Measurements from ENCODE around the gene POLR2A. TPM values are rescaled to one million over a fixed set of nuclear protein-coding genes. Genes with fewer than 3 reads are reported as not detected.
A peak's percentile ranks its signal among the peaks of the same experiment; 100 is the strongest.
"Not testable (repeated sequence)": the region's sequence is repeated elsewhere in the genome, so short reads cannot be mapped to it uniquely, and the experiment has no call there.

POLR2A gene
- total RNA-seq, 2 donors from 2014 or later: 42.8 to 56.9 TPM

DNA sequence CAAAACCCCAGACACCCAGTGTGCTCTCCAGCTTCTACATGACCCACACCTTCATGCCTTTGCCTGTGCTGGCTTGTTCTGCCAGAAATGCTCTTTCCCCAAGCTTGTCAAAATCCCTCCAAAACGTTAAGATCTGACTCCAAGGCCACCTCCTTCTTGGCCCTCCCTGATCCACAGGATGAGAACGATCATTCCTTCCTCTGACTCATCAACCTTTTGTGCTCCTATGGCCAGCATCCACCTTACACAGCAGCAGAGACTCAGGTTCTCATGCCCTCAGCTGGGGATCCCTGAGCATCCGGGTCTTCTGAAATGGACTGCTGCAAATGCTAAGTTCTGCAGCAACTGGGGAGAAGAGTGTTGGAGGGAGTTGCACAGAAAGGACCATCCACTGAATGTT is 7.7 kb upstream of the POLR2A start:
- ATAC-seq (peak in 1 of 2 donors; percentile 17), DNase-seq (no peak)
- intact Hi-C loops (cut with DNase I): no loop called here

DNA sequence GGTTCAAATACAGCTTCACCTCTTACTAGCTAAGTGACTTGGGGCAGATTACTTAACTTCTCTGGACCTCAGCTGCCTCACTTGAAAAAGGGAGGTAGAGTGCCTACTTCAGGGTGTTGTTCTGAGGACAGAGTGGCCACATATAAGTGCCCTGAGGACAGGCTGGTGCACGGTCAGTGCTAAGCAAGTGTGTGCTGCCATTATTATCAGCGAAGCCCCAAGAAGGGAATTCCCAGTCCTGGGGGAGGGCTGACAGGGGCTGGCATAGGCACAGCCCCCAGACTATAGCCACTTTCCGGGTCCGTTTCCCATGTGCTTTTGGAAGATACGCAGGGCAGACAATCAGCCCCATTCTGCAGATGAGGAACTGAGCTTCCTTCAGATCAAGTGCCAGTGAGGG is 7.2 kb upstream of the POLR2A start:
- no peak for ATAC-seq
- no peak for DNase-seq
- intact Hi-C loops (cut with DNase I): no loop called here

DNA sequence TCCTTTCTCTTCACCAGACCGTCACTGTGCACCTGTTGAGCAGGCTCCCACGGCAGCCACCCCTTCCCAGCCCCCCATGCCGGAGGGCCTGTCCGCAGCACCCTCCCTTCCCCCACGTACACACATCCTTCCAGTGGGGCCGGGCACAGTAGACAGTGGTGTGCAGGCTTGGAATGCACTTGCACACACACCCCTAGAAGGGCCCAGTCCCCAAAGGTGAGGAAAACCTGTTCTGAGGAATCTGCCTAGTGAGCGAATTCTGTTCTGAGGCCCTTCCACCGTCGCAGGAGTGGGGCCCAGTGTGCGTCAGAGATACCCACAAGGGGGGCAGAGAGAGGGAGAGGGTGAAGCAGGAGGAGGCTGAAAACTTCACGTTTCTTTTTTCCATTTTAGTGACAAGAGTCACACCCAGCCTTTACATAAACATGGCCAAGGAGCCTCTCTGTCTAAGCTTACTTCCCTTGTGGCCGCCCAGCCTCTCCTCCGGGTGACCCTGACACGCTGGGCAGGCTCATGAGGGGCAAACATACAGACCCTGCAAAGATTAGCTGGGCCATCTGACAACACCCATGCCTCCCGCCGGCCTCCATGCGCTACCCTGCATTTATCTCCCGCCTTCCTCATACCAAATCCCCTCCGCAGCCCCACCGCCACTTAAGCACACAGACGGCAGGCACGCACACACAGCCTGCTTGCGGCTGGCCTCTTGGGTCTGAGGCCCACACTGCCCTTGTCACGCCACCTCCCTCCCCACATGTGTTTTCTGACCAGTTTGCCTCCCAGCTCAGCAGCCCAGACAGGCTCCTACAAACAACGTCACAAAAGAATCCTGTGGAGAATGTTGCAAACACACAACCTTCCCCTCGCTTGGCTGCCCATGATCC is 6.5 kb upstream of the POLR2A start:
- ATAC-seq (peak; percentile 11 to 45), DNase-seq (peak; percentile 59)
- intact Hi-C loops (cut with DNase I): no loop called here

DNA sequence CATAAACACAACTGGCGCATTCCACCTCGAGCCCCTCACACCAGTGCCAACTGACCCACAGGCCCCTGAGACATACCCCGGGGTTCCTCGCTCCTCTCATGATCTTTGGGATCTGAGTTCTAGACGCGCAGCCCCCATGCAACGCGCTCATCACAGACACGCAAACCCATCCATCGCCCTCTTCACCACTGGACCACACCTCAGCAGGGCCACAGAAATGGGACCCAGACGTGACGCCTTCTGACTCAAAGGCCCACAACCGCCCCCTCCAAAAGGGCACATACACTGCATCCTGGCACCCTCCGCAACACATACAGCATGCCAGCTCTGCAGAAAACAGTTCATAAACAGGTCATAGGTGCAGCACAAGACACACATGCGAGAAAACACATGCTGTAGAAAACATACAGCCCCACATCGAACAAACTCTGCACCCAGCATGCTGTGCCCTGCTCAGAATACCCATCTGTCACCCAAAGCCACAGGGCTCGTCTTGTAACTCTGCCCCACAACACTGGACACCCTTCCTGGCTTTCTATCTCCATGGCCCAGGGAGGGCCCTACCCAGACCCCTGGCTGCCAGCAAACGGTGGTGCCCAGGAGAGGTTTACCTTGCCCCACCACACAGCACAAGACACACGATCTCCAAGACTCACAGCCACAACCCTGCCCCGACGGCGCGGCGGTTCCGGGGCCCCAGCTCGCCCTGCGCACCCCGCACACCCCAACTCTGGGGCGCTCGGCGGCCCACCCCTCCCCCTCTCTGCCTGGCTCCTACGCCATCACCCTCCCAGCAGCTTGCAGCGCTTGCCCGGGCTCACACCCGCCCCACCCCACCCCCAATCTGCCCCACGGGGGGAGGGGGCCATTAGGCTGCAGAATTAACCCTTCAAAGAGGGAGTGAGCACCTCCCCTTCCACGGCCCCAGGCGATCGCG is 5.6 kb upstream of the POLR2A start:
- ATAC-seq (peak; percentile 26 to 43), DNase-seq (peak; percentile 58)
- intact Hi-C loops (cut with DNase I): no loop called here

DNA sequence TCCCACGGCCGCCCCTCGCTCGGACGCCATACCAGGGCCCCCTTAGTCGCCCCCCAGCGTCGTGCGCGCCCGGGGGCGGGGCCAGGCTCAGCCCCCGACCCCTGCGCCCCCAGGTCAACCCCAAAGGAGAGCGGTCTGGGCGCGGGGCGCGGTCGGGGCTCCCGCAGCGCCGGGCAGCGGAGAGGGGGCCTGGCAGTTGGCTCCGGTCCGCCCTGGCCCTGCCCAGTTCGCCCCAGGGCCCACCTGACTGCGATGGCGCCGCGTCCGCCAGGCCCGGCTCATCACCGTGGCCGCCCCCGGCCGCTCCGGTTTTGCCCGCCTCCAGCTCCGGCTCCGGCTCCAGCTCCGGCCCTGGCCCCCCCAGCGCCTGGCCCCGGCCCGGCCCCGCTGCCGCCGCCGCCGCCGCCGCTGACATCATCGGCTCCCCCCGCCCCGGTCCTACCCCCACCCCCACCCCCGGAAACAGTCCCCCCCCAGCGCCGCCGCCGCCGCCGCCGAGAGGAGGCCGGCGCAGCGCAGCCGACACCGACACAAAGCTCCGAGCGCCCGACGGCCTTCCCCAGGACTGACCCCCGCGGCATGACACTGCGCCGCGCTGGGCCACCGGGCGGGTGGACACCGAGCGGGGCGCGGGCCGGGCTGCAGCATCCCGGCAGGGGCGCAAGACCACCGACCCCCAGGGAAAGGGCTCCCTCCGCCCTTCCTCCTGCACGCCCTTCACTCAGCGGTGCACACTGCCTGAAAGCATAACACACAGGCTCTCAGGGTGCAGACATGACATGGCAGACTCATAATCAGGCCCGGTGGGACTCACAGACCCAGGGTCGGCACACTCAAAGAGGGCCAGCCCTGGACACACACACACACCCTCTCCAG is 4.7 kb upstream of the POLR2A start, which contains the start of gene ZBTB4:
ZBTB4 (minus strand) TSS at position 419 of the 876 bp plus-strand sequence. CDS start 12,830 bp downstream, outside the sequence.
- intact Hi-C loops (cut with DNase I): no loop called here
- DNase-seq (peak; percentile 66), ATAC-seq (peak; percentile 9 to 29)

DNA sequence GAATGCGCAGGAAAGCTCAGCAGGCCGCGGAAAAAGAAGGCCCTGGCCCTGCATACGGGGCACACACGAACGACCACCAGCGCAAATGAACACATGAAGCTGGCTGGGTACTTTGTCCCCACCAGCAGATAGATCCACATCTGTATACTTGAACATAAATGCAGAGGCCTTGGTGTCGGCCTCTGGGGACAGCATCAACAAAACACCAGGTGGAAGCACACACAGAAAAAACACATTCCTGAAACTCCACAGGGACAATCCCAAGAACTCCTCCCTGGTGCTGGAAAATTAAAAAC is 4.1 kb upstream of the POLR2A start:
- ATAC-seq: no peak
- intact Hi-C loops (cut with DNase I): no loop called here
- DNase-seq: no peak

DNA sequence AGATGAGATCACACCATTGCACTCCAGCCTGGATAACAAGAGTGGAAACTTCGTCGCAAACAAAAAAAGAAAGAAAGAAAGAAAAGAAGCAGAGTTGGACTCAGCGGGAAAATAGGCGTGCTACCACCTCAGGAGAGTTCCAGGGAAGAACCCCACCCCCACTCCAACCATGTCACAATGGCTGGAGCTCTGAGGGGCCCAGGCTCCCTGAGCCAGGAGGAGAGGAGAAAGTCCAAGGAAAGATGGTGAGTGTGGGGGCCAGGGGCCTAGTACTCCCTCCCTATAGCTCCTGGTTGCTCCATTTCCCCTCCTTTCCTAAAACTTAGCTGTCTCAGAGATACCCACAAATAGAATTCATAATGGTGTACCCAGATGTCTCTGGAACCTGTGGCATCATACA is 2.9 kb upstream of the POLR2A start, which contains the start of gene SLC35G6:
SLC35G6 (plus strand) TSS at position 172 of the 400 bp plus-strand sequence; CDS start at position 243, 71 bp downstream.
- ATAC-seq; intact Hi-C loops (cut with DNase I); DNase-seq: not testable (repeated sequence)

DNA sequence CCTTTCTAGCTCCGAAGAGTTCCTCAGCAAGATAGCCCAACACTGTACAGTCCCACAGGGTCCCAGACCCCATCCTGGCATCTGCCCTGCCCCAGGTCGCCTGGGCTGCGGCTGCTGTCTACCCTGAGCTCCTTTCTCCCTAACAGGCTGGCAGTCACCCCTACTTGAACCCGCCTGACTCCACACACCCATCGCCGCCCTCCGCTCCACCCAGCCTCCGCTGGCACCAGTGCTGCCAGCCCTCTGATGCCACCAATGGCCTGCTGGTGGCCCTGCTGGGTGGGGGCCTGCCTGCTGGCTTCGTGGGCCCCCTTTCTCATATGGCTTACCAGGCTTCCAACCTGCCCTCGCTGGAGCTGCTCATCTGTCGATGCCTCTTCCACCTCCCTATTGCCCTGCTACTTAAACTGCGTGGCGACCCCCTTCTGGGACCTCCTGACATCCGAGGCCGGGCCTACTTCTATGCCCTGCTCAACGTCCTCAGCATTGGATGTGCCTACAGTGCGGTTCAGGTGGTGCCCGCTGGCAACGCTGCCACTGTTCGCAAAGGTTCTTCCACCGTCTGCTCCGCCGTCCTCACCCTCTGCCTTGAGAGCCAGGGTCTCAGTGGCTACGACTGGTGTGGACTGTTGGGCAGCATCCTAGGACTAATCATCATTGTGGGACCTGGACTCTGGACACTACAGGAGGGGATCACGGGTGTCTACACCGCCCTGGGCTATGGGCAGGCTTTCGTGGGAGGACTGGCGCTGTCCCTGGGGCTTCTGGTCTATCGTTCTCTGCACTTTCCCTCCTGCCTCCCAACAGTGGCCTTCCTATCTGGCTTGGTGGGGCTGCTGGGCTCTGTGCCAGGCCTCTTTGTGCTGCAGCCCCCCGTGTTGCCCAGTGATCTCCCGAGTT is 2.1 kb upstream of the POLR2A start:
- intact Hi-C loops (cut with DNase I); DNase-seq: not testable (repeated sequence)

DNA sequence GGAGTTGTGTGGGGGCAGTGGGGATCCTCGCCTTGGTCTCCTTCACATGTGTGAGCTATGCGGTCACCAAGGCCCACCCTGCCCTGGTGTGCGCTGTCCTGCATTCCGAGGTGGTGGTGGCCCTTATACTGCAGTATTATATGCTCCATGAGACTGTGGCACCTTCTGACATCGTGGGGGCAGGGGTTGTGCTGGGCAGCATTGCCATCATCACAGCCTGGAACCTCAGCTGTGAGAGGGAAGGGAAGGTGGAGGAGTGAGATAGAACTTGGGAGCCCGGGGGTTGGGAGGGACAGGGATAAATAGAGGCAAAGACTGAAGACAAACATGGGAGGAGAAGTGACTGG is 1.5 kb upstream of the POLR2A start:
- intact Hi-C loops (cut with DNase I); ATAC-seq; DNase-seq: not testable (repeated sequence)

More for the DNA sequence above, 2.1 kb upstream of the POLR2A start:
- not testable (repeated sequence) for ATAC-seq

DNA sequence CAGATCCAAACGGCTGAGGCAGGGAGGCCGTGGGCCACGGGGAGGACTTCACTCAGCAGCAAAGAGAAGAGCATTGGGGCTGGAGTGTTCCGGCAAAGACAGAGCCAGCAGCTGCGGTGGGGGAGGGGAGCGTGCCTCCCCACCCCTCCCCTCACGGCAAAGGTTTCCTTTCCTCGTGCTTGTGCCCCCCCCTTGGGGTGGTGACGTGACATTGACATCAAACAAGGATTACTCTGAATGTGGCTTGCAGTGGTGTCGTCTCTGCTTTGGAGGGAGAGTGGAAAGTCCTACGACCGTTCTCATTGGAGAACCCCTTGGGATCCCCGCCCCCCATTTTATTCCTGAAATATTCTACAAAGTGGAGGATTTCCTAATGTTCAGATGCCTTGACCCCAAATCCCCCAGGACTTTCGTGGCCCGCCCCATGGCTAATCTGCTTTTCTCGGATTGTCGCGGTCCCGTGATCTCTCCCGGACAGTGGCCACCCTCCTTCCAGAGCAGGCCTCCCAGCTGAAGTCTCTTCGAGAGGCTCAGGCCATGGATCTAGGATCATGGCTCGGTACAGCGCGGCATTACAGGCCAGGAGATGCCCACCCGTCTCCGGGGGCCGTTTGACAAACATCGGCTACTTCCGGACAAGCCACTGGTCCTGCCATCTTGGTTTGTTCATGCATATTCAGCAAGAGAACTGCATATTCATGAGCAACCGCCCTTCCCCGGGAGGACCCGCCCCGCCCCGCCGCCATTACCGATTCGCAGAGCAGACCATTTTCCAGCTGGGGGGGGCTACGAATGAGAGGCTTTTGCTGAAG is 705 bp upstream of the POLR2A start:
- ATAC-seq (peak; percentile 70 to 78), DNase-seq (peak; percentile 96)
- intact Hi-C loops (cut with DNase I): loop anchor here in 1 of 2 donors (2.0 kb wide), 1 partner anchor 43 kb away; no protein-coding TSS in a partner anchor

DNA sequence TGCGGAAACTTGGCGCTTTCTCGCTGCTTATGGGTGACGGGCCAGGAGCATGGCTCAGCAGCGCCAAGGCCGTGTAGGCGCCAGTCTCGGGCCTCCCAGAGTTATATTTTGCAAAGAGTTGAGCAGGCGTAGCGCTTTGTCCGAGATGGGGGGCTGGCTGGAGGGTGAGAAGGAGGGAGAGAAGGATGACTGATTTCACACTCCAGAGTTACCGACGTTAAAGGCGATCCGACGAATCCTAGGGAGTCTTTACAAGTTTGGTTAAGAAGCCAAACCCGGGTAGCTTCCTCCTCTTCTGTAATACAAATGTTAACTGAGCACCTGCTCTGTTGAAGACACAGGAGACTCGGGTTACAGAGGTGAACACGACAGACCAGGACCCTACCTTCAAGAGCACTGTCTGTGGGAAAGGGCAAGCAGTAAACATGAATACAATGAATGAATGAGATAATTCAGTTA is 782 bp downstream of the POLR2A start:
- no peak for ATAC-seq
- intact Hi-C loops (cut with DNase I): loop anchor here (2.0 to 5.0 kb wide), 2 partner anchors 44 to 48 kb away; partner anchors contain the start of genes FGF11 (in 1 of the 2) and TMEM102 (in 1 of the 2)
- DNase-seq: no peak

DNA sequence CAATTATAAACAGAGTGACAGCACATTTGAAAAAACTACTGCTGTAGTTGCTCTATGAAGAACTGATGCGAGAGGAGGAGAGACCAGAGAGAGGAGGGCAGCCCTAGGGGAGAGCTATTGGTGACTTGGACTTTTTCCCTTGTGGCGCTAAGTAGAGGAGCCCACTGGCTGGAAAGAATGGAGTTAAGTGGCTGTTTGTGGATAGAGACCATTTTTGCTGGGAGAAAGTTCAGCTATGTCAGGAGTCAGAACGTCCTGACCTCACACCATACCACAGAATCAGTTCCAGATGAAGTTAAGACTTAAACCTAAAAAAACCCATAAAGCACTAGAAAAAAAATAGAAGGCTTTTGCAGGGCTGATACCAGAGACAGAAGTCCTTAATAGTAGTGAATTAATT is 2.0 kb downstream of the POLR2A start:
- ATAC-seq (no peak), DNase-seq (no peak)
- intact Hi-C loops (cut with DNase I): loop anchor here in 1 of 2 donors (5.0 kb wide), 1 partner anchor 49 kb away; the partner anchor contains the start of genes FGF11 and TMEM102

DNA sequence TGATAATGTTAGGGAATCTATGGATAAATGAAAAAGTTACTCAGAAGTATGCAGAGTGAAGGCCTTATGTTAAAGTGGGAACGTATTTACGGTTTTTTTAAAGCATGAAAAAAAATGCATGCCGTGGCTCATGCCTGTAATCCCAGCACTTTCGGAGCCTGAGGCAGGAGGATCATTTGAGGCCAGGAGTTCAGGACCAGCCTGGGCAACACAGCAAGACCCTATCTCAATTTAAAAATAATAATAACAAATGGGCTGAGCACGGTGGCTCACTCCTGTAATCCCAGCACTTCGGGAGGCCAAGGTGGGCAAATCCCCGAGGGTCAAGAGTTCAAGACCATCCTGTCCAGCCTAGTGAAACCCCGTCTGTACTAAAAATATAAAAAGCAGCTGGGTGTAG is 6.0 kb downstream of the POLR2A start:
- DNase-seq (no peak), ATAC-seq (no peak)
- intact Hi-C loops (cut with DNase I): loop anchor here in 1 of 2 donors (10.0 kb wide), 1 partner anchor 55 kb away; the partner anchor contains the start of gene TNFSF12

DNA sequence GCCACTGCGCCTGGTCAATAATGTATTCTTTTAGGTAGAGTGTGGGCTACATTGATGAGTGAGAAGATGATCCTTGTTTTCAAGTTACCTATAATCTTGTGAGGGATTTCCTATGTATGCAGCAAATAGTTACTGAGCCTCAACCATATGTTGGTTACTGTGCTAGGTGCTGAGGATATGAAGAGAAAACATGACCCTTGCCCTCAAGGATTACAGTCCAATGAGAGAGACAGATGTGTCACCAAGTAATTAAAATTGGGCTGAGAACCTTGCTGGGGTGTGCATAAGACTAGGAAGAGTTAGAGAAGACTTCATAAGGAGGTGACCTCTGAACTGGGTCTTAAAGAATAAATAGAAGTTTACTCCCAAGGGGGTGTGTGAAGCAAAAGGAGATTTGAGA is 7.4 kb downstream of the POLR2A start:
- intact Hi-C loops (cut with DNase I): loop anchor here in 1 of 2 donors (10.0 kb wide), 1 partner anchor 53 kb away; the partner anchor contains the start of gene TNFSF12
- ATAC-seq (no peak), DNase-seq (no peak)

DNA sequence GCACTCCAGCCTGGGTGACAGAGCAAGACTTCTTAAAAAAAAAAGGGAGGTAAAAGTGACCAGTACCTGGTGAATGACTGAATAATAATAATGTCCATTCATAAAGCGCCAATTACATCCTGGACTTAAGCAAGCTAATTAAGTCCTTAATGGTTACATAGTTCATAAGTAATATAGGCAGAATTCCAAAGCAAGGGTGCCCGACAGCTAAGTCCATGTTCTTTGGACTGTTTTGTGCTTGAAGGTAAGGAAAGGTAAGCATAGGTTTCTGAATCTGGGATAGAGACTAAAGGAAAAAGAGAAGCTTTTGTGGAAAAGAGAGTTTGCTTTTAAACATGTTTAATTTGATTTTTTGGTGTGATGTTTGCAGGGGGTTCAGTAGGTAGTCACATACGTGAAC is 9.8 kb downstream of the POLR2A start:
- DNase-seq: no peak
- intact Hi-C loops (cut with DNase I): loop anchor here in 1 of 2 donors (10.0 kb wide), 1 partner anchor 51 kb away; the partner anchor contains the start of gene TNFSF12
- ATAC-seq: no peak

DNA sequence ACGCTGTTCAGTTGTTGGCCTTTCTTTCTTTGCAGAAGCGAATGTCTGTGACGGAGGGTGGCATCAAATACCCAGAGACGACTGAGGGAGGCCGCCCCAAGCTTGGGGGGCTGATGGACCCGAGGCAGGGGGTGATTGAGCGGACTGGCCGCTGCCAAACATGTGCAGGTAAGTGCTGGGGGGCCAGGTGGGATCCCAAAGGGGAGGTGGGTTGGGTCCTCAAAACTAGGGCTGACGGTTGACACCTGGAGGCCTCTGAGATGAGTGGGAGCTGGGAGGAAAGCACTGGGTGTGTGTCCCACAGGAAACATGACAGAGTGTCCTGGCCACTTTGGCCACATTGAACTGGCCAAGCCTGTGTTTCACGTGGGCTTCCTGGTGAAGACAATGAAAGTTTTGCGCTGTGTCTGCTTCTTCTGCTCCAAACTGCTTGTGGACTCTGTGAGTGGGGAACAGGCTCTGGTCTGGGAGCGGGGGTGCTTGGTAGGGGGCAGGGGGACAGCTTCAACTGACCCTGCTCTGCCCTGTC is 11.8 kb downstream of the POLR2A start:
- DNase-seq (no peak), ATAC-seq (no peak)
- intact Hi-C loops (cut with DNase I): loop anchor here in 1 of 2 donors (10.0 kb wide), 1 partner anchor 49 kb away; the partner anchor contains the start of gene TNFSF12
